ENCODE results near the gene RAVER2. TPM values are rescaled to one million over a fixed set of nuclear protein-coding genes. Genes with fewer than 3 reads are reported as not detected.
"Not testable (repeated sequence)": the region's sequence is repeated elsewhere in the genome, so short reads cannot be mapped to it uniquely, and the experiment has no call there.

The RAVER2 gene
- total RNA-seq, 2 experiments from 2014 or later: 0.08 TPM; not detected in 1

DNA sequence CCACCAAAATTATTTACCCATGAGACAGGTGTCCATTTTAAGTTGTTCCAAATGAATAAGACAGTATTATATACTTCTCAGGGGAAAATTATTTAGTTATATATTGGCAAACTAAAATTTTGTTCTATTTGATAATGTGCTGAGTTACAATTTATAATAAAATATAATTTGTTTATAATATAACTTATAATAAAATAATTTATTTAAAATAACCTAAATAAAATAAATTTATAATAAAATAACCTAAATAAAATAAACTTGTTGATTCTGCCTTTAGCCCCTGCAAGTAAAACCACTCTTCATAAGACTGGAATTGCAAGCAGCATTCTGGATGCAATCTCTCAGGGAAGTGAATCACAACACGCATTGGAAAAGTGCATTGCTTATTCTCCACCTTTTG lies 69.6 kb downstream of the RAVER2 start:
- no peaks in the 10 kb centered on the region for H3K36me3 ChIP-seq (ENCODE audit: insufficient read depth, low read length)
- DNase-seq (ENCODE audit: low spot score): no peak
- H3K4me3 ChIP-seq (ENCODE audit: low read depth, low read length, poor library complexity, severe bottlenecking): no peak overlapping the region
- no peak overlapping the region for H2AFZ ChIP-seq (ENCODE audit: low read length)
- TF ChIP-seq, protein P1, sequence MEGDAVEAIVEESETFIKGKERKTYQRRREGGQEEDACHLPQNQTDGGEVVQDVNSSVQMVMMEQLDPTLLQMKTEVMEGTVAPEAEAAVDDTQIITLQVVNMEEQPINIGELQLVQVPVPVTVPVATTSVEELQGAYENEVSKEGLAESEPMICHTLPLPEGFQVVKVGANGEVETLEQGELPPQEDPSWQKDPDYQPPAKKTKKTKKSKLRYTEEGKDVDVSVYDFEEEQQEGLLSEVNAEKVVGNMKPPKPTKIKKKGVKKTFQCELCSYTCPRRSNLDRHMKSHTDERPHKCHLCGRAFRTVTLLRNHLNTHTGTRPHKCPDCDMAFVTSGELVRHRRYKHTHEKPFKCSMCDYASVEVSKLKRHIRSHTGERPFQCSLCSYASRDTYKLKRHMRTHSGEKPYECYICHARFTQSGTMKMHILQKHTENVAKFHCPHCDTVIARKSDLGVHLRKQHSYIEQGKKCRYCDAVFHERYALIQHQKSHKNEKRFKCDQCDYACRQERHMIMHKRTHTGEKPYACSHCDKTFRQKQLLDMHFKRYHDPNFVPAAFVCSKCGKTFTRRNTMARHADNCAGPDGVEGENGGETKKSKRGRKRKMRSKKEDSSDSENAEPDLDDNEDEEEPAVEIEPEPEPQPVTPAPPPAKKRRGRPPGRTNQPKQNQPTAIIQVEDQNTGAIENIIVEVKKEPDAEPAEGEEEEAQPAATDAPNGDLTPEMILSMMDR (conservative IDR thresholded peaks at IDR 0.05; ENCODE audit: low read length): no peak
- no peak for TF ChIP-seq EZH2phosphoT487 (IDR thresholded peaks at IDR 0.05; ENCODE audit: borderline replicate concordance, low read depth, low read length)
- H3K4me1 ChIP-seq (ENCODE audit: insufficient read depth, low read length, poor library complexity, severe bottlenecking): no peaks in the 10 kb centered on the region
- H3K9me3 ChIP-seq (ENCODE audit: low read length): no peaks in the 10 kb centered on the region
- intact Hi-C loops (cut with micrococcal nuclease; ENCODE audit: unreplicated experiment): no loop called here
- H3K9me2 ChIP-seq (ENCODE audit: insufficient read depth, low read length): no peaks in the 10 kb centered on the region
- POLR2A ChIA-PET: no interaction called here
- CTCF ChIA-PET (ENCODE audit: unreplicated experiment): no interaction called here
- no peak overlapping the region for H3K27ac ChIP-seq (ENCODE audit: low read depth, low read length, poor library complexity, severe bottlenecking)
- BruUV-seq (replicated peaks): no TSS peak
- H3K4me2 ChIP-seq (ENCODE audit: low read length): no peak overlapping the region
- H3K79me2 ChIP-seq (ENCODE audit: insufficient read depth, low read depth, low read length): no peaks in the 10 kb centered on the region
- H4K20me1 ChIP-seq (ENCODE audit: insufficient read depth, low read length): no peaks in the 10 kb centered on the region

DNA sequence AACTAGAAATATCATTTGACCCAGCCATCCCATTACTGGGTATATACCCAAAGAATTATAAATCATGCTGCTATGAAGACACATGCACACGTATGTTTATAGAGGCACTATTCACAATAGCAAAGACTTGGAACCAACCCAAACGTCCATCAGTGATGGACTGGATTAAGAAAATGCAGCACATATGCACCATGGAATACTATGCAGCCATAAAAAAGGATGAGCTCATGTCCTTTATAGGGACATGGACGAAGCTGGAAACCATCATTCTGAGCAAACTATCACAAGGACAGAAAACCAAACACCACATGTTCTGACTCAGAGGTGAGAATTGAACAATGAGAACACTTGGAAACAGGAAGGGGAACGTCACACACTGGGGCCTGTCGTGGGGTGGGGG lies 72.5 kb downstream of the RAVER2 start:
- DNase-seq (ENCODE audit: low spot score); H3K4me1 ChIP-seq (ENCODE audit: insufficient read depth, low read length, poor library complexity, severe bottlenecking); H3K79me2 ChIP-seq (ENCODE audit: insufficient read depth, low read depth, low read length); H2AFZ ChIP-seq (ENCODE audit: low read length); H3K4me3 ChIP-seq (ENCODE audit: low read depth, low read length, poor library complexity, severe bottlenecking); H4K20me1 ChIP-seq (ENCODE audit: insufficient read depth, low read length); H3K9me2 ChIP-seq (ENCODE audit: insufficient read depth, low read length); H3K4me2 ChIP-seq (ENCODE audit: low read length); H3K27ac ChIP-seq (ENCODE audit: low read depth, low read length, poor library complexity, severe bottlenecking); H3K9me3 ChIP-seq (ENCODE audit: low read length); CTCF ChIA-PET (ENCODE audit: unreplicated experiment); intact Hi-C loops (cut with micrococcal nuclease; ENCODE audit: unreplicated experiment); BruUV-seq (replicated peaks); H3K36me3 ChIP-seq (ENCODE audit: insufficient read depth, low read length): not testable (repeated sequence)
- POLR2A ChIA-PET: interaction anchor here (0.7 kb wide), 1 partner anchor 29 kb away, joined by 3 read pairs; no protein-coding TSS in a partner anchor

DNA sequence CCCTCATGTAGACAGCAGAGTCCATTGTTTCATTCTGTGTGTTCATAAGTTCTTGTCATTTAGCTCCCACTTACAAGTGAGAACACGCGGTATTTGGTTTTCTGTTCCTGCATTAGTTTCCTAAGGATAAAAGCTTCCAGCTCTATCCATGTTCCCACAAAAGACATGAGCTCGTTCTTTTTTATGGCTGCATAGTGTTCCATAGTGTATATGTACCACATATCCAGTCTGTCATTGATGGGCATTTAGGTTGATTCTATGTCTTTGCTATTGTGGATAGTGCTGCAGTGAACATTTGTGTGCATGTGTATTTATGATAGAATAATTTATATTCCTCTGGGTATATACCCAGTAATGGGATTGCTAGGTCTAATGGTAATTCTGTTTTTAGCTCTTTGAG lies 75.7 kb downstream of the RAVER2 start:
- H3K4me1 ChIP-seq (ENCODE audit: insufficient read depth, low read length, poor library complexity, severe bottlenecking); H3K4me2 ChIP-seq (ENCODE audit: low read length); BruUV-seq (replicated peaks); H3K4me3 ChIP-seq (ENCODE audit: low read depth, low read length, poor library complexity, severe bottlenecking); H3K9me3 ChIP-seq (ENCODE audit: low read length); intact Hi-C loops (cut with micrococcal nuclease; ENCODE audit: unreplicated experiment); H3K27ac ChIP-seq (ENCODE audit: low read depth, low read length, poor library complexity, severe bottlenecking); H4K20me1 ChIP-seq (ENCODE audit: insufficient read depth, low read length); H3K36me3 ChIP-seq (ENCODE audit: insufficient read depth, low read length); H3K79me2 ChIP-seq (ENCODE audit: insufficient read depth, low read depth, low read length); H3K9me2 ChIP-seq (ENCODE audit: insufficient read depth, low read length); DNase-seq (ENCODE audit: low spot score); CTCF ChIA-PET (ENCODE audit: unreplicated experiment); H2AFZ ChIP-seq (ENCODE audit: low read length): not testable (repeated sequence)
- POLR2A ChIA-PET: interaction anchor here (0.5 kb wide), 1 partner anchor 215 kb away, joined by 3 read pairs; no protein-coding TSS in a partner anchor

DNA sequence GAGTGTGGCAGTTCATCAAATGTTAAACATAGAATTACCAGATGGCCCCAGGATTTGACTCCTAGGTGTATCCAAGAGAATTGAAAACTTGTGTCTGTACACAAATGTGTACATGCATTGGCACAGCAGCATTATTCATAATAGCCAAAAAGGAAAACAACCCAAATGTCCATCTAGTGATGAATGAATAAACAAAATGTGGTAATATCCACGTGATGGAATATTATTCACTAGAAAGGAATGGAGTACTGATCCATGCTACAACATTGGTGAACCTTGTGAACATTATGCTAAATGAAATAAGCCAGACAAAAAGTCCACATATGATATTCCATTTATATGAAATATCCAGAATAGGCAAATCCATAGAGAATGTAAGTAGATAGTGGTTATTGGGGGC lies 77.7 kb downstream of the RAVER2 start:
- H3K4me1 ChIP-seq (ENCODE audit: insufficient read depth, low read length, poor library complexity, severe bottlenecking): no peaks in the 10 kb centered on the region
- H3K9me2 ChIP-seq (ENCODE audit: insufficient read depth, low read length): no peaks in the 10 kb centered on the region
- H3K79me2 ChIP-seq (ENCODE audit: insufficient read depth, low read depth, low read length): no peaks in the 10 kb centered on the region
- no peak for DNase-seq (ENCODE audit: low spot score)
- no peaks in the 10 kb centered on the region for H4K20me1 ChIP-seq (ENCODE audit: insufficient read depth, low read length)
- ChIA-PET POLR2A (interaction anchor here (0.7 to 1.0 kb wide), 2 partner anchors 198 to 831 kb away, joined by 3 to 5 read pairs; no protein-coding TSS in a partner anchor), CTCF (ENCODE audit: unreplicated experiment) (no interaction called here)
- no peak for TF ChIP-seq EZH2phosphoT487 (IDR thresholded peaks at IDR 0.05; ENCODE audit: borderline replicate concordance, low read depth, low read length)
- TF ChIP-seq, protein P1 (conservative IDR thresholded peaks at IDR 0.05; ENCODE audit: low read length): no peak
- H3K4me2 ChIP-seq (ENCODE audit: low read length): no peak overlapping the region
- no peak overlapping the region for H3K4me3 ChIP-seq (ENCODE audit: low read depth, low read length, poor library complexity, severe bottlenecking)
- no peaks in the 10 kb centered on the region for H3K36me3 ChIP-seq (ENCODE audit: insufficient read depth, low read length)
- no peaks in the 10 kb centered on the region for H3K9me3 ChIP-seq (ENCODE audit: low read length)
- H3K27ac ChIP-seq (ENCODE audit: low read depth, low read length, poor library complexity, severe bottlenecking): no peak overlapping the region
- intact Hi-C loops (cut with micrococcal nuclease; ENCODE audit: unreplicated experiment): no loop called here
- H2AFZ ChIP-seq (ENCODE audit: low read length): no peak overlapping the region
- no TSS peak for BruUV-seq (replicated peaks)
